ENCODE data around the gene MANEAL. TPM values are rescaled to one million over a fixed set of nuclear protein-coding genes. Genes with fewer than 3 reads are reported as not detected.

MANEAL gene
- total and polyA plus RNA-seq, 2 donors: 3.1 to 3.3 TPM

Other genes starting within 250 kb of the MANEAL start
- 11.6 TPM for gene SNIP1, start 239.6 kb upstream of the MANEAL start, total RNA-seq
- gene SNIP1, start 239.6 kb upstream of the MANEAL start, polyA plus RNA-seq: 7.8 TPM
- gene DNALI1, start 236.9 kb upstream of the MANEAL start, total RNA-seq: 2.0 TPM
- gene DNALI1, start 236.9 kb upstream of the MANEAL start, polyA plus RNA-seq: 8.8 TPM
- gene GNL2, start 197.9 kb upstream of the MANEAL start, total RNA-seq: 68.2 TPM
- gene GNL2, start 197.9 kb upstream of the MANEAL start, polyA plus RNA-seq: 27.1 TPM
- gene RSPO1, start 159.0 kb upstream of the MANEAL start, total RNA-seq: 0.21 TPM
- 2.2 TPM for gene RSPO1, start 159.0 kb upstream of the MANEAL start, polyA plus RNA-seq
- 3.1 TPM for gene CDCA8, start 101.3 kb upstream of the MANEAL start, total RNA-seq
- gene CDCA8, start 101.3 kb upstream of the MANEAL start, polyA plus RNA-seq: 1.3 TPM
- gene EPHA10, start 28.7 kb upstream of the MANEAL start, total RNA-seq: 0.05 TPM
- gene EPHA10, start 28.7 kb upstream of the MANEAL start, polyA plus RNA-seq: 0.15 TPM
- gene C1orf122, start 13.9 kb downstream of the MANEAL start, total RNA-seq: 10.0 TPM
- gene C1orf122, start 13.9 kb downstream of the MANEAL start, polyA plus RNA-seq: 59.2 TPM
- 6.0 TPM for gene YRDC, start 14.4 kb downstream of the MANEAL start, total RNA-seq
- 15.0 TPM for gene YRDC, start 14.4 kb downstream of the MANEAL start, polyA plus RNA-seq
- gene MTF1, start 65.7 kb downstream of the MANEAL start, total RNA-seq: 4.4 TPM
- gene MTF1, start 65.7 kb downstream of the MANEAL start, polyA plus RNA-seq: 5.6 TPM
- gene INPP5B, start 153.2 kb downstream of the MANEAL start, total RNA-seq: 26.9 TPM
- 27.8 TPM for gene INPP5B, start 153.2 kb downstream of the MANEAL start, polyA plus RNA-seq
- gene SF3A3, start 196.2 kb downstream of the MANEAL start, total RNA-seq: 78.5 TPM
- 37.5 TPM for gene SF3A3, start 196.2 kb downstream of the MANEAL start, polyA plus RNA-seq
- gene FHL3, start 211.7 kb downstream of the MANEAL start, total RNA-seq: 9.4 TPM
- 89.6 TPM for gene FHL3, start 211.7 kb downstream of the MANEAL start, polyA plus RNA-seq
- gene UTP11, start 218.9 kb downstream of the MANEAL start, total RNA-seq: 45.4 TPM
- gene UTP11, start 218.9 kb downstream of the MANEAL start, polyA plus RNA-seq: 43.5 TPM

Data from urinary bladder (tissue), 2 donors.